B cell (primary cell): Measurements from ENCODE around the gene EYS. TPM values are rescaled to one million over a fixed set of nuclear protein-coding genes. Genes with fewer than 3 reads are reported as not detected.

Experiments used
- ATAC-seq: fragments of 200-7000 bp; cut with Tn5 transposase; one replicate; pipeline ENCODE4 v1.10.0; 2021; ENCODE audit warnings: low read depth, mild to moderate bottlenecking, moderate number of reproducible peaks, moderate library complexity
- CTCF ChIA-PET: fragments of 350-600 bp; sonication (Branson Sonifier 250); formaldehyde crosslinking; loops from one replicate; lab custom pipeline; 2021; ENCODE audit warnings: antibody characterized with exemption, inconsistent platforms; lab: Charles Lee
- POLR2A ChIA-PET: fragments of 350-600 bp; sonication (Branson Sonifier 250); formaldehyde crosslinking; loops from one replicate; lab custom pipeline; 2021; ENCODE audit warnings: antibody characterized with exemption; lab: Charles Lee
- DNase-seq: peaks from one replicate; pipeline ENCODE4 v3.0.0; 2013
- H2AFZ ChIP-seq: 2 replicates; pipeline ENCODE4 v1.6.1; 2012; ENCODE audit warnings: mild to moderate bottlenecking, low read depth, low read length; ENCODE audit not compliant: insufficient read depth, poor library complexity, severe bottlenecking
- H3K27ac ChIP-seq, 2 donors: 1 replicate in 1 of 2; 2 replicates in 1 of 2; pipeline ENCODE4 v1.5.1; 2012 to 2013; ENCODE audit warnings: low read length in 2 of 2, mild to moderate bottlenecking in 2 of 2, moderate library complexity in 1 of 2
- H3K27me3 ChIP-seq, 4 experiments: fragments of 200-600 bp in 1 of 4; sonication (generic) in 1 of 4; replicated peaks in 1 of 4; 1 replicate in 2 of 4; 2 replicates in 2 of 4; pipeline versions ENCODE4 v1.6.1 to v1.7.0; 2013 to 2016; ENCODE audit warnings: low read length in 3 of 4, mild to moderate bottlenecking in 2 of 4, mixed read lengths in 1 of 4, moderate library complexity in 1 of 4; ENCODE audit not compliant: insufficient read depth in 4 of 4, control insufficient read depth in 3 of 4; ENCODE audit errors: control extremely low read depth in 1 of 4
- H3K36me3 ChIP-seq, 2 experiments: replicated peaks in 1 of 2; 1 replicate in 1 of 2; 2 replicates in 1 of 2; pipeline versions ENCODE4 v1.6.1 to v1.7.1; 2013; ENCODE audit warnings: low read length in 1 of 2; ENCODE audit not compliant: insufficient read depth in 2 of 2, control insufficient read depth in 1 of 2; ENCODE audit errors: control extremely low read depth in 1 of 2, extremely low read depth in 1 of 2
- H3K4me1 ChIP-seq, 2 donors: fragments of 200-600 bp in 1 of 2; sonication (generic) in 1 of 2; 1 replicate in 1 of 2; 2 replicates in 1 of 2; pipeline versions ENCODE4 v1.5.1 to v1.6.1; 2013 to 2017; ENCODE audit warnings: low read length in 2 of 2; ENCODE audit not compliant: control insufficient read depth in 2 of 2, insufficient read depth in 2 of 2
- H3K4me2 ChIP-seq: replicated peaks from 2 replicates; pipeline ENCODE3; 2012; ENCODE audit warnings: mild to moderate bottlenecking, low read depth, low read length; ENCODE audit not compliant: poor library complexity, severe bottlenecking
- H3K4me3 ChIP-seq, 5 experiments: fragments of 200-600 bp in 1 of 5; sonication (generic) in 1 of 5; 1 replicate in 3 of 5; 2 replicates in 2 of 5; pipeline versions ENCODE4 v1.5.1 to v1.7.0; 2011 to 2016; ENCODE audit warnings: low read length in 4 of 5, mild to moderate bottlenecking in 4 of 5, low read depth in 2 of 5, control low read depth in 1 of 5, moderate library complexity in 1 of 5; ENCODE audit not compliant: insufficient read depth in 1 of 5; ENCODE audit errors: control extremely low read depth in 1 of 5, extremely low read depth in 1 of 5
- H3K79me2 ChIP-seq: fragments of 200-600 bp; sonication (generic); one replicate; pipeline ENCODE4 v1.6.0; 2016; ENCODE audit warnings: low read length; ENCODE audit not compliant: control insufficient read depth, insufficient read depth
- H3K9ac ChIP-seq: fragments of 200-600 bp; sonication (generic); 2 replicates; pipeline ENCODE4 v1.6.1; 2017; ENCODE audit warnings: mild to moderate bottlenecking, low read length, moderate library complexity
- H3K9me3 ChIP-seq, 3 donors: one replicate each; pipeline versions ENCODE4 v1.6.1 to v1.7.1; 2013; ENCODE audit warnings: low read length in 2 of 3; ENCODE audit not compliant: control insufficient read depth in 2 of 3, insufficient read depth in 1 of 3; ENCODE audit errors: control extremely low read depth in 1 of 3
- H4K20me1 ChIP-seq: 2 replicates; pipeline ENCODE4 v1.6.0; 2012; ENCODE audit warnings: mild to moderate bottlenecking, low read length; ENCODE audit not compliant: insufficient read depth, control insufficient read depth, poor library complexity, severe bottlenecking
- H3K27ac Mint-ChIP-seq: one replicate; pipeline ENCODE4 v1.8.0; 2021; ENCODE audit warnings: mixed read lengths
- H3K27me3 Mint-ChIP-seq: one replicate; pipeline ENCODE4 v1.8.0; 2021; ENCODE audit warnings: mixed read lengths
- H3K4me1 Mint-ChIP-seq: one replicate; pipeline ENCODE4 v1.8.0; 2021; ENCODE audit warnings: mixed read lengths
- H3K4me3 Mint-ChIP-seq: one replicate; pipeline ENCODE4 v1.8.0; 2021; ENCODE audit warnings: mixed read lengths
- H3K9me3 Mint-ChIP-seq: one replicate; pipeline ENCODE4 v1.8.0; 2022; ENCODE audit warnings: mixed read lengths; ENCODE audit not compliant: insufficient read depth
- CTCF ChIP-seq: fragments of 200-600 bp; IDR thresholded peaks from one replicate; pipeline ENCODE4 v1.8.0; 2022; ENCODE audit warnings: antibody characterized with exemption, mild to moderate bottlenecking
- EZH2 ChIP-seq: IDR thresholded peaks from 2 replicates; pipeline ENCODE4 v1.6.1; 2012; ENCODE audit warnings: borderline replicate concordance, low read depth, mild to moderate bottlenecking, moderate library complexity, low read length; ENCODE audit not compliant: insufficient read depth, poor library complexity, severe bottlenecking
- WGBS: methylation state at CpG from one replicate; pipeline ENCODE4 v1.1.5; 2013; ENCODE audit warnings: missing lambda C conversion rate; ENCODE audit not compliant: insufficient coverage; 5-methylcytosine and 5-hydroxymethylcytosine counted together
- intact Hi-C: fragments of 100-400 bp; cut with micrococcal nuclease; formaldehyde crosslinking; loops from one replicate; pipeline ENCODE4 v1.10.0; 2022
- polyA plus RNA-seq: library from polyadenylated mRNA; depleted of rRNA; stranded (reverse); fragments of >200 nt; gene quantifications from 2 replicates; pipeline ENCODE4 v1.2.3, GENCODE V29; 2012
- total RNA-seq, 2 donors: library from RNA; stranded (reverse); fragments of 120-200 nt in 1 of 2; gene quantifications; 1 replicate in 1 of 2; 2 replicates in 1 of 2; pipeline versions ENCODE4 v1.2.3 to v1.2.4, GENCODE V29; 2013 to 2022

EYS gene
- total and polyA plus RNA-seq, 2 donors (not counting 1 experiment from before 2014, with no cell fraction given) = not detected

- Histone ChIP-seq H3K9ac (no peak overlapping the region), H3K4me2 (no peak overlapping the region), H3K4me1 (no peaks in the 10 kb centered on the region), H2AFZ (no peak overlapping the region), H3K9me3 (peaks cover 0 to 9% (median 0%) of the 10 kb centered on the region in 3 donors), H3K4me3 (no peak overlapping the region), H3K27ac (no peak overlapping the region), H4K20me1 (no peaks in the 10 kb centered on the region), H3K27me3 (no peaks in the 10 kb centered on the region), H3K79me2 (no peaks in the 10 kb centered on the region), H3K36me3 (no peaks in the 10 kb centered on the region)
- TF ChIP-seq CTCF = no peak
- no peak for TF ChIP-seq EZH2
- peaks cover 8% of the 10 kb centered on the region for H3K9me3 Mint-ChIP-seq
- no peak for ATAC-seq
- WGBS = no CpG with 5 or more reads among the region's 4 CpGs
- no peaks in the 10 kb centered on the region for H3K4me1 Mint-ChIP-seq
- CTCF ChIA-PET = no interaction called here
- no peak overlapping the region for H3K4me3 Mint-ChIP-seq
- intact Hi-C loops = no loop called here
- no peak overlapping the region for H3K27ac Mint-ChIP-seq
- POLR2A ChIA-PET = no interaction called here
- no peak for DNase-seq
- H3K27me3 Mint-ChIP-seq = no peaks in the 10 kb centered on the region
Measured at GRCh38 chr6:64736421-64736950, 970.5 kb downstream of the EYS start.

- H3K27ac Mint-ChIP-seq = no peak overlapping the region
- Histone ChIP-seq H3K27me3 (no peaks in the 10 kb centered on the region), H2AFZ (no peak overlapping the region), H3K9me3 (peaks cover 0 to 14% (median 0%) of the 10 kb centered on the region in 3 donors), H3K4me1 (no peaks in the 10 kb centered on the region), H4K20me1 (no peaks in the 10 kb centered on the region), H3K36me3 (no peaks in the 10 kb centered on the region), H3K27ac (no peak overlapping the region), H3K4me2 (no peak overlapping the region), H3K79me2 (no peaks in the 10 kb centered on the region), H3K4me3 (no peak overlapping the region), H3K9ac (no peak overlapping the region)
- DNase-seq (no peak), ATAC-seq (no peak)
- H3K27me3 Mint-ChIP-seq = no peaks in the 10 kb centered on the region
- ChIA-PET CTCF (no interaction called here), POLR2A (no interaction called here)
- H3K4me1 Mint-ChIP-seq = no peaks in the 10 kb centered on the region
- no peak overlapping the region for H3K4me3 Mint-ChIP-seq
- peaks cover 9% of the 10 kb centered on the region for H3K9me3 Mint-ChIP-seq
- WGBS = 100% methylated on average over 4 of the region's 4 CpGs
- intact Hi-C loops = no loop called here
- TF ChIP-seq EZH2 = no peak
- TF ChIP-seq CTCF = no peak
Measured at GRCh38 chr6:64733433-64733832, 973.6 kb downstream of the EYS start.
